CD4-positive, alpha-beta T cell treated with Interleukin-4 for 4 hours (primary cell): ENCODE results near the gene ADRB1.

Experiments
- DNase-seq: peaks from one replicate; pipeline ENCODE4 v3.0.0-alpha.2; 2020

The ADRB1 gene

DNA sequence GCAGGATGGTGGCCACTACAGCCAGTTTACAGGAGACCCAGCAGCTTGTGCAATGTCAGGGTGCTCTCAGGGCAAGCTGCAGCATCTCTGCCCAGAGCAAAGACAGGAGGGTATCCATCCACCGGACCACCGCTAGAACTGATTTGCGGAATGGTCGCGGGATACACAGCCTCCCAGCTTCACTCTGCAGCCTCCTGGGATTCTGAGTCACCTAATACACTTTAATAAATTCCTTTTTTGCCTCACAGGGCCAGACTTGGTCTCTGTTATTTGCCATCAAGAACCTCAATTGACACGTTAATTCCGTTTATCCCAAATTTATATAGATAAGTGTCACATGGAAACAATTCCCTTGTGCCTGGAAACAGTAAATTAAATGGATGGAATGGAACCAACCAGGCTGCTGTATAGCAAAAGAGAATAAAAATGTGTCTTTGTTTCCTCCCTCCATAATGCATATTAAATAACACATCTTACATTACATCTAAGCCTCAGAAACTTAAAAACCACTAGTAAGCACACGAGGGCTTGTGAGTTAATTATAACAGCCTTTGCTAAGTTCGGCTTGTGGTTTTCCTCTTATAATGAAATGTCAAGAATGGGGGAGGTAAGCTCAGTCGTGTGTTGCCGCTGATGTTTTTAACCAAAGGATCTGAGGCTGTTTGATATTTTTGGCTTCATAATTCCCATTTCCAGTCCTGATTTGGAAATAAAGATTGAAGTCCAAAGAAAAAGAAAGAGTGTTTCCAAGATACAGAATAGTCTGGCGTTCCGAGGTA is 52.1 kb downstream of the ADRB1 start:
- peak; percentile 28 for DNase-seq
